Stimulated activated CD4-positive, alpha-beta T cell treated with anti-CD3 and anti-CD28 coated beads, Interleukin-15, amount 100 ng/mL, for 1 hour (primary cell): ENCODE measurements around the gene KCNN4.
"Not testable (repeated sequence)": the region's sequence is repeated elsewhere in the genome, so short reads cannot be mapped to it uniquely, and the experiment has no call there.

ENCODE experiments used
- DNase-seq, 2 donors: peaks; one replicate each; pipeline ENCODE4 v3.0.0-alpha.2; 2020; ENCODE audit warnings: low read depth in 1 of 2, low spot score in 1 of 2

The KCNN4 gene

GRCh38 chr19:43775299-43775890 is 5.4 kb downstream of the KCNN4 start:
- no peak for DNase-seq

- not testable (repeated sequence) for DNase-seq
These were observed 5.9 kb downstream of the KCNN4 start for GRCh38 chr19:43774940-43775258.

GRCh38 chr19:43774103-43774939 is 6.5 kb downstream of the KCNN4 start:
- no peak for DNase-seq

GRCh38 chr19:43773725-43774102 is 7.1 kb downstream of the KCNN4 start:
- no peak for DNase-seq

GRCh38 chr19:43769256-43769655 is 11.5 kb downstream of the KCNN4 start:
- DNase-seq = no peak

GRCh38 chr19:43768273-43769050 is 12.3 kb downstream of the KCNN4 start:
- no peak for DNase-seq

GRCh38 chr19:43767818-43768217 is 13.0 kb downstream of the KCNN4 start:
- no peak for DNase-seq

GRCh38 chr19:43767316-43767715 is 13.5 kb downstream of the KCNN4 start:
- DNase-seq = no peak

GRCh38 chr19:43766755-43767043 is 14.1 kb downstream of the KCNN4 start:
- DNase-seq = no peak

GRCh38 chr19:43765109-43765876 is 15.5 kb downstream of the KCNN4 start:
- peak; percentile 34 to 60 for DNase-seq

GRCh38 chr19:43764684-43765083 is 16.1 kb downstream of the KCNN4 start:
- not testable (repeated sequence) for DNase-seq

GRCh38 chr19:43763473-43763939 is 17.3 kb downstream of the KCNN4 start:
- no peak for DNase-seq

GRCh38 chr19:43762814-43763213 is 18.0 kb downstream of the KCNN4 start:
- DNase-seq = no peak

GRCh38 chr19:43760941-43761340 is 19.8 kb downstream of the KCNN4 start:
- no peak for DNase-seq

GRCh38 chr19:43759515-43759914 is 21.3 kb downstream of the KCNN4 start:
- no peak for DNase-seq

GRCh38 chr19:43755256-43755801 is 25.4 kb downstream of the KCNN4 start:
- DNase-seq = peak; percentile 50 to 59

GRCh38 chr19:43754503-43755255 is 26.1 kb downstream of the KCNN4 start, which contains the start of gene SMG9:
Gene SMG9 (minus strand): TSS chr19:43754962. CDS start chr19:43750741, 4,221 bp downstream.
- peak; percentile 98 for DNase-seq

- no peak for DNase-seq
These were observed 26.6 kb downstream of the KCNN4 start for GRCh38 chr19:43754253-43754502.

- no peak for DNase-seq
These were observed 28.4 kb downstream of the KCNN4 start for GRCh38 chr19:43752287-43752875.
